Activated T-cell treated with anti-CD3 and anti-CD28 coated beads for 4 hours (primary cell): ENCODE measurements around the gene WDR44.
"Not testable (repeated sequence)": the region's sequence is repeated elsewhere in the genome, so short reads cannot be mapped to it uniquely, and the experiment has no call there.

Source experiments
- DNase-seq: peaks from one replicate; pipeline ENCODE4 v3.0.0-alpha.2; 2020

The WDR44 gene

DNA sequence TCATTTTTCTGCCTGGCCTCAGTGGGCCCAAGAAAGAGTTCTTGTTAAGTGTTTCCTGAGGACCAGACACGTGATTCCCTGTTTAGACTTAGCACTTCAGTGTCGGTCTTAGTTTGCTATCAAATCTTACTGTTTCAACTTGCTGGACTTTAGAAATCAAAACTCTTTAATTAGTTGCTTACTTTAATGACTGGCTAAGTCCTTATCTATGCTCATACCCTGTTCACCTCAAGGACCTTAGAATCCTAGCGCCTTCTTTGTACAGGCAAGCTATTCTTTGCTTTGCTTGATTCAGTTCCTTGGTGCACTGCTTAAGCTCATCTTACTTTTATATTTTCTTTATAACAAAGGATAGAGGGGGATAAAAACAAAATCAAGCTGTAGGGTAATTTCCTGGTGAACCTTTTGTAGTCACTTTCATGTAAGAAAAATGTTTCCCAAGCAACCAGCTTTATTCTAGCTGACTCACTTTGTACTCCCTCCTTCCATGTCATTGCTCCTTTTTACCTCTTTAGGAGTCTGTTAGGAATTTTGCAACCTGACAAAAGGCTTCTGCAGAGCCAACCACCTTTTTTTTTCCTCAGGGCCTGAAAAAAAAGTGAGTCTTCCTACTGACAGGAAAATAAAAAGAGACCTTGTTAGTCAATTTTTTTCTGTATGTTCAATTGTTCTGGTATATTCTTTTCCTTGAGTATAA is 14.7 kb downstream of the WDR44 start:
- DNase-seq = no peak

DNA sequence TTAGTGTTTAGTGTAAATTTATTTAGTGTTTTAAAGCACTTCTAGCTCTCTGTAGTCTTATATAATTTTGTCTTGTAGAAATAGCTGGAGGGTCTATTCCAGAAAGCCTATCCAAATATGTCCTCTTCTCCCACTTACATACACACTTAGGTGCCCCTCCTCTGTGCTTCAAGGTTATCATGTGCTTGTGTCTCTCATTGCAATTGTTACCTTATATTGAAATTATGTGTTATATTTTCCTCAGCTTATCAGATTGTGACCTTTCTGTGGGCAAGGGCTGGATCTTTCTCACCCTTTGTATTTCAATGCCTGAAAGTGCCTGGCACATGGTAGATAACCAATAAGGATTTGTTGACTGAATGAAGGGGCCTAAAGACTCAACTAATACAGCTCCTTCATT is 18.4 kb downstream of the WDR44 start:
- no peak for DNase-seq

DNA sequence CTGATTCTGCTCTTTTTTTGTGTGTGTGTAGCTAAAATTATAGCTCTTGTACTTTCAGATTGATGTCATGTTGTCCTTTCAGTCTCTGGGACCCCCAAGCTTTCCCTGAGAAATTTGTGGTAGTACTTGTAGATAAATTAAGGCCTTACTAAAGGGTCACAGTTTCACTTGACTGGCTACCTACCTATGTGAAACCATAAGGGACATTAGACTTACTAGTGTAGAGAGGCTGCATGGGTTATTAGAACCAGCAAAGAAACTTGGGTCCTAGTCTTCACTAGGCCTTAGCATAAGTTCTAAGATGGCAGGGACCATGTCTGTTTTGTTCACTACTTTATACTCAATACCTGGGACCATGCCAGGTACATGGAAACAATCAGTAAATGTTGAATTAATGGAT is 21.4 kb downstream of the WDR44 start:
- DNase-seq = no peak

DNA sequence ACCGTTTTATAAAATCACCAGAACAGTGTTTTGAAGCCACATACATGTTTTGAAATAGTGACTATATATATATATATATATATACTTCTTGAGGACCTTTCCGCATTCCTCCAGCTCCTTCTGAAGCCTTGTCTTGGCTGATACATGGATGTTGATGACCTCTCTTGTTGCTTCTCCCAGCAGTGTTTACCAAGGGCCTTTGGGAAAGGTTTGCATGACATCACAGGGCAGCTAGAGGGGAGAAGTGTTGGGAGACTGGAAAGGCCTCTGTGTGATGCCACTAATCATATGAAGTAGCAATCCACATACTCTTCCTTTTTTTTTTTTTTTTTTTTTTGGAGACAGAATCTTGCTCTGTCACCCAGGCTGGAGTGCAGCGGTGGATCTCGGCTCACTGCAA is 22.5 kb downstream of the WDR44 start:
- DNase-seq = no peak

DNA sequence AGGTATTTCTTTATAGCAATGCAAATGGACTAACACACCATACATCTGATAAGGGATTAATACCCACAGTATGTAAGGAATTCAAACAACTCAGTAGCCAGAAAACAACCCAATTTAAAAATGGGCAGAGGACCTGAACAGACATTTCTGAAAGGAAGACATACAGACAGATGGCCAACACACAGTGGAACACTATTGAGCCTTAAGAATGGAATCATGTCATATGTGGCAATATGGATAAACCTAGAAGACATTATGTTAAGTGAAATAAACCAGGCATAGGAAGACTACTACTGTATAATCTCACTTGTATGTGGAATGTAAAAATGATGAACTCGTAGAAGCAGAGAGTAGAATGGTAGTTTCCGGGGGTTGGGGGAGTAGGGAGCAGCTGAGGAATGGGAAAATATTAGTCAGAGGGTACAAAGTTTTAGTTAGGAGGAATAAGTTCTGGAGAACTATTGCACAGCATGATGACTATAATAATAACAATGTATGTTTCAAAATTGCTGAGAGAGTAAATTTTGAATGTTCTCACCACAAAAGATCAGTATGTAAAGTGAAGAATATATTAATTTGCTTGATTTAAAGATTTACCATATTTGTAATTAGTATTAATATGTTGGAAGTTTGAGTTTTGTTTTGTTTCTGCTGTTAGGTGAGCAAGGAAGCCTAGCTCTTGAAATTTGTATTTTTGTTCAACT is 25.2 kb downstream of the WDR44 start:
- DNase-seq = no peak

DNA sequence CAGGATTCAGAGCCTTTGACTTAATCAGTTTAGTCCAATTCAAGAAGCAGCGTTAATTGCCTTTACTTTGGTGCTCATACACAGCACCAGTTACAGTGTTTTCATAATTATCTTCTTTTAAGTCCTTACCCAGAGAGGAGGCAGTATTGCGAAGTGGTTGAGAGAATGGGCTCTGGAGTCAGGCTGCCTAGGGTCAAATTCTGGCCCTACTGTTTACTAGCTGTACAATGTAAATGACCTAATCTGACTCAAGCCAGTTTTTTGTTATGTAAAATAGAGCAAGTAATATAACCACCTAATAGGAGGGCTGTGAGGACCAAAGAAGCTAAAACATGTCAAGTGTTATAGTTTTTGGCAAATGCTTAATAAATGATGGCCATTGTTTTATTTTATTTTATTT is 27.6 kb downstream of the WDR44 start:
- DNase-seq = no peak

DNA sequence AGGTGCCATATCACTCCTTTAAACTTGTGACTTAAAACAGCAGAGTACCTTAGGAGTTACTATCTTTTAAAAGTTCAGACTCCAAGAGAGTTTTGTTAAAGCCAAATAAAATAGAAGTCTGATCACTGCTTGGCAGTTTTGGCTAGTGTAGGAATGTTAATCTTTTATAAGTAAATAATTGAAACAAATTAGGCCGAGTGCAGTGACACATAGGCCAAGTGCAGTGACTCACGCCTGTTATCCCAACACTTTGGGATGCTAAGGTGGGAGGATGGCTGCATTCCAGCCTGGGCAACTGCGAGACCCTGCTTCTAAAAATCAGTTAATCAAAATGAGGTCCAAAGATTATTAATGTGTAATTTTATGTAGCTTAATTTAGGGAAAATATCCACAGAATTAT is 37.2 kb downstream of the WDR44 start:
- no peak for DNase-seq

DNA sequence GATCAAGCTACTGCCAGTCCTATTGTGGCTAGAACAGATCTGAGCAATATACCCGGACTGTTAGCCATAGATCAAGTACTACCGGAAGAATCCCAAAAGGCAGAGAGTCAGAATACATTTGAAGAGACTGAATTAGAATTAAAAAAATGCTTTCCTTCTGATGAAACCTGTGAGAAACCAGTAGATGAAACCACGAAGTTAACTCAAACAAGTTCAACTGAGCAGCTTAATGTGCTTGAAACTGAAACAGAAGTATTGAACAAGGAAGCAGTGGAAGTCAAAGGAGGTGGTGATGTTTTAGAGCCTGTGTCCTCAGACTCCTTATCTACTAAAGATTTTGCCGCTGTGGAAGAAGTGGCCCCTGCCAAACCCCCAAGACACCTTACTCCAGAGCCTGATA is 46.8 kb downstream of the WDR44 start:
- DNase-seq = no peak

DNA sequence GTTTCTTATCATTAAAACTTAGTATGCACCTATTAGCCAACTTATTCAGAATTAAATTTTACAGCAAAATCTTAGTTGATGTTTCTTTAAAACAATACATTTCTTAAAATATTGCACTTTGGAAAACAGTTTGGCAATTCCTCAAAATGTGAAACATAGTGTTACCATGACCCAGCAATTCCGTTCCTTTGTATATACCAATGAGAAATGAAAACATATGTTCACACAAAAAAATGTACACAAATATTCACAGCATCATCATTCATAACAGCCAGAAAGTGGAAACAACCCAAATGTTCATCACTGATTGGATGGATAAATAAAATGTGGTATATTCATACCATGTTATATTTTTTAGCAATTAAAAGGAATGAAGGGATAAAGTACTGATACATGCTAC is 50.2 kb downstream of the WDR44 start:
- DNase-seq = no peak

DNA sequence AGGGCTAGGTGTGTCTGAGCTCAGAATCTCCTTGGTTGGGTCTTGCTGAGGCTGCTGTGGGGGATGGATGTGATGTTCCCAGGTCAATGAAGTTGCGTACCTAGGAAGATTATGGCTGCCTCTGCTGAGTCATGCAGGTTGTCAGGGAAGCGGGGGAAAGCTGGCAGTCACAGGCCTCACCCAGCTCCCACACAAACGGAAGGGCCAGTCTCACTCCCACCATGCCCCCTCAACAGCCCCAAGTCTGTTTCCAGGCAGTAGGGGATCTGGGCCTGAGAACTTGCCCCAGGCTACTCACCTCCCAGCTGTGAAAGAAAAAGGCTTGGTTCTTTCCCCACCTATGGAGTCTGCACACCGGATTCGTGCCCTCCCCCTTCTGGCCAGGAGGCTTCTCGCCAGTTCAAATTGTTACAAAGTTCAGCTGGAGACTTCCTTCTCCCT is 72.9 kb downstream of the WDR44 start:
- DNase-seq = no peak

DNA sequence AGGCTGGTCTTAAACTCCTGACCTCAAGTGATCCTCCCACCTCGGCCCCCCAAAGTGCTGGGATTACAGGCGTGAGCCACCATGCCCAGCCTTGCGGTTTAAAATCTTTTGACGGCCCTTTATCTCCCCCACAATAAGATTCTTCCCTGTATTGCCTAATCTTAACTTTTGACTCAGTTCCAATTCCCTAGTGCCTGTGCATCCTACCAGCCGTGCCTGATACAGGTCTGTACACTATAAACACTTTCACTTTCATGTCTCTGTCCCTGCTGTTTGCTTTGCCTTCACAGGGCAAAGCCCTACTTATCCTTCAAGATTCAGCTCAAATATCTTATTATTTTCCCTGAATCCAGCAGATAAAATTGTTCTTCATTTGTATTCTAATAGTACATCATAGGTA is 74.6 kb downstream of the WDR44 start:
- no peak for DNase-seq

DNA sequence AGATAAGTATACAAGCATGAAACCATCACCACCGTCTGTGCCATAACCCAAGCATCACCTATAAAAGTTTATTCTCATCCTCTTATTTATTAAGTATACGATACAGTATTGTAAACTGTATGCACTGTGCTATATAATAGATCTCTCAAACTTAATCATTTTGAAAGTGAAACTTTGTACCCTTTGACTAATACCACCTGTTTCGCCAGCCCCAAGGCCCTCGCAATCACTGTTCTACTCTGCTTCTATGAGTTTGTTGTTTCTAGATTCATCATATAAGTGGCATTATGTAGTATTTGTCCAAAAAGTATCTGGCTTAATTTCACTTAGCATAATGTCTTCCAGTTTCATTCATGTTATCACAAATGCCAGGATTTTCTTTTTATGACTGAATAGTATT is 77.7 kb downstream of the WDR44 start:
- no peak for DNase-seq

DNA sequence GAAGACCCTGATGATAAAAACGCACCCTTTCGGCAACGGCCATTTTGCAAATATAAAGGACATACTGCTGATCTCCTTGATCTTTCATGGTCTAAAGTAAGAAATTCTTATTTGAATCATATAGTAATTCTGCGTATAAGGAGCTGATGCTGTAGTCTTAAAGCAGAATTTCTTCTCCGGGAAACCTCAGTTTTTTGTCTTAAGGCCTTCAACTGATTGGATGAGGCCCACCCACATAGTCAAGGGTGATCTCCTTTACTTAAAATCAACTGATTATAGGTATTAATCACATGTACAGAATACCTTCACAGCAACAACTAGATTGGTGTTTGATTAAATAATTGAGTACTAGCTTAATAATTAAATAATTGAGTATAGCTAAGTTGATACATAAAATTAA is 86.9 kb downstream of the WDR44 start:
- no peak for DNase-seq

DNA sequence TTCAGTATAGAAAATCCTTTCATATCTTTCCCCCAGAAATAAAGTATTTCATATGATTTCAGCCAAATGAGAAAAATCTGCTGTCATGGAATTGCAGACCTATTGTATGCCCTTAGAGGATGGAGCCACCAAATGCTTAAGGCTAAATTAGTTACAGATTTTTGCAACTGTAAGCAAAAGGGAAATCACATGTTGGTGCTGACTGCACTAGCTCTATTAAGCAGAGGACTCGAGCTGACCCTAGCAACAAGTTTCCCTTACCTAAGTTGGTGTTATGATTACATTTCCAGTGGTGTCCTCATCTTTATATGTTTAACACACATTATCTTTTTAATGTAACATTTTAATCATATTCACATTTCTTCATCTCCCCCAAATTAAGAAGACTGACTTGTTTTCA is 91.4 kb downstream of the WDR44 start:
- DNase-seq = no peak

DNA sequence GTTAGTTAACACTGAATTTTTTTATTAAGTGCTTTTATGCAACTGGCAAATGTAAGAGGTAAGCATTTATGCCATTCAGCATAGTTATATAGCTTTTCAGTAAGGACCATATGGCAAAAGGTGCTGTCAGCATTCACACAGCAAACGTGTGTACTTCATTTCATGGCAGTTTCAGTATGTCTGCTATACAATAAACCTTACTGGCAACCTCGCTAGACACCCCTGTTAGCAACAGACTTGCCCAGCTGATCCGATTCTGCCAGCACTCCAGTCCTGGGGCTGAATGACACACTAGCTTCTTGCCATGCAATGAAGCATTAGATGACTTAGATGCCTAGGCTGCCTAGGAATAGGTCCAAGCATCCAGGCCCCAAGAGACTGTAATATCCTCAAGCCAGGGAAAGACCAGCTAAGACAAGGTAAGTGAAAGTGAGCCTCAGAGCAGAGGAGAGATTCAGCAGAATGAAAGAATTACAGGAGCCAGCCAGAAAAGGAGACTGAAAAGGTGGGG is 102.4 kb downstream of the WDR44 start:
- no peak for DNase-seq

DNA sequence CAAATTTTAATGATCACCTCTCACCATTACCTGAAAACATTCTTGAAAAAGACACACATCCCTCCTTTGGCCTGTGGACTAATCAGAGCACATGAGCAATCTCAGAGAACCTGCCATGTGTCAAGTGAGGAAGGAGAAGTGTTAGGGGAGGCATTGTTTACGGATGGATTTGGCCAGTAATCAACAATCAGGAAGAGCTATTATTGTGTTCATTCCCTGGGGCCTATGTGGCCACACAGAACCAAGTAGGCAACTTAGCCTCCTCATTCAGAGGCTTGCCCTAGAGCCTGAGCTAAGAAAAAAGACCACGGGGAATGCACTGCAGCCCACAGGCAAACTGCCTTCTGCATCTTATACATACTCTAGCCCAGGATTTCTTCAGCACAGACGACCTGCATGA is 109.1 kb downstream of the WDR44 start:
- no peak for DNase-seq

DNA sequence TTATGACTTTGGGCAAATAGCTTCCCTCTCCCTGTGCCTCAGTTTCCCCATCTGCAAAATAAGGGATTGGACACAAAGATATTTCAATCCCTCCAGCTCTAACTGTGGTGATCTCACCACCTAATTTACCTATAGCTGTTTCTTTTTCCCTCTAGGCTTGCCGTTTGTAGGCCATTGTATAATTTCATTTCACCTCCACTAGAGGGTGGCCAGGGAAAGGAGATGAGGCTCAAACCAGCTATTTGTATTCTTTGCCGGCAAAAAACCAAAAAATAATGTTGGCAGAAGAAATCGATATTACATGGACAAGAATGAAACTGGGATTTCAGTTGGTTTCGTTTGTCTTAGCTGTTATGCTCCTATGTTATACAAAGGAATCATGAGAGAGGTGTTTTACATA is 113.6 kb downstream of the WDR44 start:
- DNase-seq = no peak

DNA sequence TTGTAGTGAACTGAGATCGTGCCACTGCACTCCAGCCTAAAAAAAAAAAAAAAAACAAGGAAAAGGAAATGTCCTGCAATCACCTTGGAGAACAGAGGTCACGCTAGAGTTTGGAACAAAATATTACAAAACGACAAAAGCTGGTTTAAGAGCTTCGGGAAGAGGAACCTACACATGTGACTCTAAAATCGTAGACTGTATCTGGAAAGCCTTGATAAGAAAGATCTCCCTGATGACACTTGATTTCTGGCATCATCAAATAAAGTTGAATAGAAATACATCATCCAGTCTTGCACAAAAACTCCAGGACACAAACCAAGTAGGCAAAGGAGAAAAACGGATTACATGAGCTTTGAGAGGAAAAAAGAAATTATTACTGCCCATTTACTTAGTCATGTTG is 118.6 kb downstream of the WDR44 start:
- DNase-seq = no peak

DNA sequence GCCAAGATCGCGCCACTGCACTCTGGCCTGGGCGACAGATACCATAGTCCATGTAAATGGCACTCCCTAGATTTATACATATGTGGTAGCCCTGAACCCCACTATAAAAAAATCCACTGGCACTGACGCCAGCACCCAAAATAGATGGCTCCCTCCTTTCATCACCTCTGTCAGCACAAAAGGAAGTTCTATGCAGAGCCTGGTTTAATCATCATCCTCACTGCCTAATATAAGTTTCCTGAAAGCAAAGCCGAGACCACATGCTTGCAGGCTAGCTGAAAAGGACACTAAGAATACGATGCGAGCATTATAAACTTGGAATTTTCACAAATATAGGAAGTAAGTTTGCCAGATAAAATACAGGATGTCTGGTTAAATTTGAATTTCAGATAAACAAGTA is 122.2 kb downstream of the WDR44 start:
- DNase-seq = no peak

DNA sequence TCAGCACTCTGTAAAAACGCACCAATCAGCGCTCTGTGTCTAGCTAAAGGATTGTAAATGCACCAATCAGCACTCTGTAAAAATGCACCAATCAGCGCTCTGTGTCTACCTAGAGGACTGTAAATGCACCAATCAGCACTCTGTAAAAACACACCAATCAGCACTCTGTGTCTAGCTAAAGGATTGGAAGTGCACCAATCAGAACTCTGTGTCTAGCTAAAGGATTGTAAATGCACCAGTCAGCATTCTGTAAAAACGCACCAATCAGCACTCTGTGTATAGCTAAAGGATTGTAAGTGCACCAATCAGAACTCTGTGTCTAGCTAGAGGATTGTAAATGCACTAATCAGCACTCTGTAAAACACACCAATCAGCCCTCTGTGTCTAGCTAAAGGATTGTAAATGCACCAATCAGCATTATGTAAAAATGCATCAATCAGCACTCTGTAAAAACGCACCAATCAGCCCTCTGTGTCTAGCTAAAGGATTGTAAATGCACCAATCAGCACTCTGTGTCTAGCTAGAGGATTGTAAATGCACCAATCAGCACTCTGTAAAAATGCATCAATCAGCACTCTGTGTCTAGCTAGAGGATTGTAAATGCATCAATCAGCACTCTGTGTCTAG is 124.9 kb downstream of the WDR44 start:
- DNase-seq = not testable (repeated sequence)

DNA sequence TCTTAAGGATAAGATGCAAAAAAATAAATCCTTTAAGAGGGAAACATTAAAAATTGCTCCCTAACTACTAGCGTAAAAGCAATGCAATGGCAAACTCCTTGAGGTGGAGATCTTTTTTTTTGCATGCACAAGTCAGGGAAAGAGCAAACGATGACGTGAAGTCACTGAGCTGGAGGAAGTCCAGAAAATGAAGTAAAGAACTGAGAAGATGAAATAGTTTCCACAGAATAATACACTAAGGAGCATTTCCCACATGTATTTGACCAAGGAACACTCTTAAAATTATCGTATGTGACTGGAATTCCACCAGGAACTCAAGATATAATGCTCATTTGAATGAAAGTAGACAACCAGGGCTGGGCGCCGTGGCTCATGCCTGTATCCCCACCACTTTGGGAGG is 128.7 kb downstream of the WDR44 start:
- no peak for DNase-seq

DNA sequence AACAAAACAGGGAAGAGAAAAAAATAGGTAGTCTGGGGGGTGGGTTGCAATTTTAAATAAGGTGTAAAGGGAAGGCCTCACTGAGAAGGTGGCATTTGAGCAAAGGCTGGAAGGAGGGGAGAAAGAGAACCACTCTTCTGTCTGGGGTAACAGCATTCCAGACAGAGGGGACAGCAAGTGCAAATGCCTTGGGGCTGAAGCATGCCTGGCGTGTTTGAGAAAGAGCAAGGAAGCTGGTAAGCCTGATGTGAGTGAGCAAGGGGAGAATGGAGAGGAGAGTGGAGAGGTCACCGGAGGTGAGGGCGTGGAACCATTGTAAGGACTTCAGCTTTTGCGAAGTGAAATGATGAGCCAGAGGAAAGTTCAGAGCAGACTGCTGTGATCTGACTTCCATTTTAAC is 130.0 kb downstream of the WDR44 start:
- no peak for DNase-seq

DNA sequence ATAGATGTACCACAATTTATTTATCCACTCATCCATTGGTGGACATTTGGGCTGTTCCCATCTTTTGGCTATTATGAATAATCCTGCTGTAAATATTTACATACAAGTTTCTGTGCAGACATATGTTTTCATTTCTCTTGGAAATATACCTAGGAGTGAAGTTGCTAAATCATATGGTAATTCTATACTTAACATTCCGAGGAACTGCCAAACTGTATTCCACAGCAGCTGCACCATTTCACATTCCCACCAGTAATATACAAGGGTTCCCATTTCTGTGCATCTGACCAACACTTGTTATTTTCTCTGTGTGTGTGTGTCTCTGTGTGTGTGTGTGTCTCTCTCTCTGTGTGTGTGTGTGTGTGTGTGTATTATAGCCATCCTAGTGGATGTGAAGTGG is 134.3 kb downstream of the WDR44 start:
- DNase-seq = no peak

DNA sequence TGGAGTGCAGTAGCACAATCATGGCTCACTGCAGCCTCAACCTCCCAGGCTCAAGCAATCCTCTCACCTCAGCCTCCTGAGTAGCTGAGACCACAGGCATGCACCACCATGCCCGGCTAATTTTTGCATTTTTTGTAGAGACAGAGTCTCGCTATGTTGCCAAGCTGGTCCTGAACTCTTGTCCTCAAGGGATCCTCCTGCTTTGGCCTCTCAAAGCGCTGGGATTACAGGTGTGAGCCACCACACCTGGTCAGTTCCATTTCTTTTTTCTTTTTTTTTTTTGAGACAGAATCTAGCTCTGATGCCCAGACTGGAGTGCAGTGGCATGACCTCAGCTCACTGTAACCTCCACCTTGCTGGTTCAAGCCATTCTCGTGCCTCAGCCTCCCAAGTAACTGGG is 136.5 kb downstream of the WDR44 start:
- not testable (repeated sequence) for DNase-seq
